A549 (cell line): ENCODE data around the gene HNF4A.

Experiments used
- CHD2 ChIP-seq: fragments of 150-350 bp; IDR thresholded peaks from 2 replicates; pipeline ENCODE4 v1.6.1; 2014; ENCODE audit warnings: low read length; ENCODE audit not compliant: partially characterized antibody
- MAFK ChIP-seq: fragments of 450-650 bp; IDR thresholded peaks from 2 replicates; pipeline ENCODE4 v1.6.1; 2014; ENCODE audit not compliant: partially characterized antibody
- RFX5 ChIP-seq: fragments of 450-650 bp; IDR thresholded peaks from 2 replicates; pipeline ENCODE4 v1.7.1; 2014; ENCODE audit warnings: antibody characterized with exemption, mild to moderate bottlenecking, moderate library complexity
- SMC3 ChIP-seq: fragments of >200 bp; sonication (Bioruptor Twin); formaldehyde crosslinking; IDR thresholded peaks from 3 replicates; pipeline ENCODE4 v1.6.1; 2018; ENCODE audit warnings: inconsistent platforms
- TF ChIP-seq, protein P1 (sequence below): fragments of >200 bp; sonication (Bioruptor Twin); formaldehyde crosslinking; IDR thresholded peaks from 3 replicates; pipeline ENCODE4 v1.5.1; 2016

DNA sequence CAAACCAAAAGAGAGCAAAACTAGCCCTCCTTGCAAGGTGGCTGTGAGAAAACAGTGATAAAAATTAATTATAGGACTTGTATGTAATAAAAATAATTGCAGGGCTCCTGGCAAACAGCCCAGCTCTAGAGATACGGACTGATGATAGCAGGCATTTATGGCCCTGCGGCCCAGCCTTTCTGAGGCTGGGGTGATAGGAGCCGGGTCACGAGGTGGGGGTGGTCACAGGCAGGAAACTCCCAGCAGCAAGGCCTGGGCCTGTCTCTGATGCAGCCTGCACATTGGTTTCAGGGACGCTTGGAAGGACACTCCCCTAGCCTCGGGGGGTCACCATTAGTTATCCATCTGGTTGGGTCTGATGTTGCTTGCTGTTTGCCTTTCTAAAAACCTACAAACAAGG lies 101.5 kb downstream of the HNF4A start:
- no peak for TF ChIP-seq CHD2
- TF ChIP-seq SMC3: no peak
- TF ChIP-seq, protein P1, sequence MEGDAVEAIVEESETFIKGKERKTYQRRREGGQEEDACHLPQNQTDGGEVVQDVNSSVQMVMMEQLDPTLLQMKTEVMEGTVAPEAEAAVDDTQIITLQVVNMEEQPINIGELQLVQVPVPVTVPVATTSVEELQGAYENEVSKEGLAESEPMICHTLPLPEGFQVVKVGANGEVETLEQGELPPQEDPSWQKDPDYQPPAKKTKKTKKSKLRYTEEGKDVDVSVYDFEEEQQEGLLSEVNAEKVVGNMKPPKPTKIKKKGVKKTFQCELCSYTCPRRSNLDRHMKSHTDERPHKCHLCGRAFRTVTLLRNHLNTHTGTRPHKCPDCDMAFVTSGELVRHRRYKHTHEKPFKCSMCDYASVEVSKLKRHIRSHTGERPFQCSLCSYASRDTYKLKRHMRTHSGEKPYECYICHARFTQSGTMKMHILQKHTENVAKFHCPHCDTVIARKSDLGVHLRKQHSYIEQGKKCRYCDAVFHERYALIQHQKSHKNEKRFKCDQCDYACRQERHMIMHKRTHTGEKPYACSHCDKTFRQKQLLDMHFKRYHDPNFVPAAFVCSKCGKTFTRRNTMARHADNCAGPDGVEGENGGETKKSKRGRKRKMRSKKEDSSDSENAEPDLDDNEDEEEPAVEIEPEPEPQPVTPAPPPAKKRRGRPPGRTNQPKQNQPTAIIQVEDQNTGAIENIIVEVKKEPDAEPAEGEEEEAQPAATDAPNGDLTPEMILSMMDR: no peak
- no peak for TF ChIP-seq RFX5
- no peak for TF ChIP-seq MAFK
